ENCODE measurements around the gene RBM19.

Gene RBM19

GRCh38 chr12:113898466-113898865, 67.7 kb downstream of the RBM19 start:
- TF ChIP-seq, protein P1, sequence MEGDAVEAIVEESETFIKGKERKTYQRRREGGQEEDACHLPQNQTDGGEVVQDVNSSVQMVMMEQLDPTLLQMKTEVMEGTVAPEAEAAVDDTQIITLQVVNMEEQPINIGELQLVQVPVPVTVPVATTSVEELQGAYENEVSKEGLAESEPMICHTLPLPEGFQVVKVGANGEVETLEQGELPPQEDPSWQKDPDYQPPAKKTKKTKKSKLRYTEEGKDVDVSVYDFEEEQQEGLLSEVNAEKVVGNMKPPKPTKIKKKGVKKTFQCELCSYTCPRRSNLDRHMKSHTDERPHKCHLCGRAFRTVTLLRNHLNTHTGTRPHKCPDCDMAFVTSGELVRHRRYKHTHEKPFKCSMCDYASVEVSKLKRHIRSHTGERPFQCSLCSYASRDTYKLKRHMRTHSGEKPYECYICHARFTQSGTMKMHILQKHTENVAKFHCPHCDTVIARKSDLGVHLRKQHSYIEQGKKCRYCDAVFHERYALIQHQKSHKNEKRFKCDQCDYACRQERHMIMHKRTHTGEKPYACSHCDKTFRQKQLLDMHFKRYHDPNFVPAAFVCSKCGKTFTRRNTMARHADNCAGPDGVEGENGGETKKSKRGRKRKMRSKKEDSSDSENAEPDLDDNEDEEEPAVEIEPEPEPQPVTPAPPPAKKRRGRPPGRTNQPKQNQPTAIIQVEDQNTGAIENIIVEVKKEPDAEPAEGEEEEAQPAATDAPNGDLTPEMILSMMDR (IDR thresholded peaks at IDR 0.05; ENCODE audit: low read depth, low read length), result no peak
- H3K4me3 ChIP-seq (ENCODE audit: low read depth, low read length), result no peak overlapping the region

- H3K4me3 ChIP-seq (ENCODE audit: low read depth, low read length), result no peak overlapping the region
- TF ChIP-seq, protein P1 (IDR thresholded peaks at IDR 0.05; ENCODE audit: low read depth, low read length), result no peak
Measured at GRCh38 chr12:113897406-113897805, 68.7 kb downstream of the RBM19 start.

DNA sequence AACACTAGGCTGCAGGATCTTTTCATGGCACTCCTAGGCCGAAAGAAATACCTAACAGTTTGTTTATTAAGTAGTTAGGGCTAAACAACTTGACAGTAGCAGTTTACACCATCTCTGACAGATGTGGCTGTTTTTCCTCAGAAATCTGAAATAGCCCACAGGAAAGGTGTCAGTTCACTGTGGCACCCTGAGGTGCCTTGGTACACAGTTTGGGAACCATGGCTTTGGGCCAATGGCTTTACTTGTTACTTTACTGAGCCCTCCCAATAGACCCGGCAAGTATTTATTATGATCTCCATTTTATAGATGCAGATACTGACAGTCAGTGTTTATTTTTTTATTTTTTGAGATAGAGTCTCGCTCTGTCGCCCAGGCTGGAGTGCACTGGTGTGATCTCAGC, 69.3 kb downstream of the RBM19 start:
- TF ChIP-seq, protein P1 (IDR thresholded peaks at IDR 0.05; ENCODE audit: low read depth, low read length), result no peak
- no peak overlapping the region for H3K4me3 ChIP-seq (ENCODE audit: low read depth, low read length)

GRCh38 chr12:113896194-113896593, 69.9 kb downstream of the RBM19 start:
- H3K4me3 ChIP-seq (ENCODE audit: low read depth, low read length), result no peak overlapping the region
- TF ChIP-seq, protein P1 (IDR thresholded peaks at IDR 0.05; ENCODE audit: low read depth, low read length), result no peak

- H3K4me3 ChIP-seq (ENCODE audit: low read depth, low read length), result no peak overlapping the region
- TF ChIP-seq, protein P1 (IDR thresholded peaks at IDR 0.05; ENCODE audit: low read depth, low read length), result no peak
Measured at GRCh38 chr12:113895176-113895575, 70.9 kb downstream of the RBM19 start.

GRCh38 chr12:113894697-113895096, 71.4 kb downstream of the RBM19 start:
- TF ChIP-seq, protein P1 (IDR thresholded peaks at IDR 0.05; ENCODE audit: low read depth, low read length), result no peak
- H3K4me3 ChIP-seq (ENCODE audit: low read depth, low read length), result no peak overlapping the region

GRCh38 chr12:113893221-113893620, 72.9 kb downstream of the RBM19 start:
- no peak overlapping the region for H3K4me3 ChIP-seq (ENCODE audit: low read depth, low read length)
- TF ChIP-seq, protein P1 (IDR thresholded peaks at IDR 0.05; ENCODE audit: low read depth, low read length), result no peak
